HepG2 (cell line): ENCODE data around the gene RPS19BP1. TPM values are rescaled to one million over a fixed set of nuclear protein-coding genes. Genes with fewer than 3 reads are reported as not detected.

Experiments used
- ATAC-seq: fragments of 200-7000 bp; cut with Tn5 transposase; 3 replicates; pipeline ENCODE4 v1.9.1; 2020; ENCODE audit warnings: mild to moderate bottlenecking, moderate library complexity
- BruUV-seq: library from RNA; stranded (reverse); fragments of 400-500 nt; replicated peaks from 2 replicates; lab custom pipeline; 2021; lab: Mats Ljungman, UMichigan
- CTCF ChIA-PET: fragments of 300-600 bp; formaldehyde crosslinking; extraction: SDS; loops from one replicate; lab custom pipeline; 2021; ENCODE audit warnings: low total read pairs, inconsistent platforms, low intra/inter-chr PET ratio; lab: Yijun Ruan, JAX
- POLR2A ChIA-PET: fragments of 350-600 bp; sonication (Branson Sonifier 250); formaldehyde crosslinking; loops from one replicate; lab custom pipeline; 2020; ENCODE audit warnings: antibody characterized with exemption, inconsistent platforms; lab: Yijun Ruan, JAX
- DNase-seq: peaks from one replicate; pipeline ENCODE4 v3.0.0-alpha.2; 2015; ENCODE audit warnings: low spot score
- FAIRE-seq: peaks from 3 replicates; lab custom pipeline; 2011; peaks lifted over from hg19 to GRCh38; lab: Jason Lieb, UNC
- H2AFZ ChIP-seq: one replicate; pipeline ENCODE4 v1.6.1; 2011; ENCODE audit warnings: low read length, inconsistent platforms
- H3K27ac ChIP-seq: fragments of 300-600 bp; 3 replicates; pipeline ENCODE4 v1.8.0; 2011; ENCODE audit warnings: mixed run types, mild to moderate bottlenecking, mixed read lengths, low read length, inconsistent platforms; ENCODE audit not compliant: insufficient read depth; ENCODE audit errors: extremely low read length
- H3K27me3 ChIP-seq, 2 experiments: fragments of 200-600 bp in 1 of 2; 2 replicates in 1 of 2; 3 replicates in 1 of 2; pipeline versions ENCODE4 v1.6.0 to v1.8.0; 2011; ENCODE audit warnings: low read length in 2 of 2, mild to moderate bottlenecking in 2 of 2, moderate library complexity in 2 of 2, inconsistent platforms in 1 of 2; ENCODE audit not compliant: insufficient read depth in 2 of 2, control insufficient read depth in 1 of 2
- H3K36me3 ChIP-seq, 2 experiments: fragments of 200-600 bp in 1 of 2; replicated peaks in 1 of 2; 2 replicates in 1 of 2; 3 replicates in 1 of 2; pipeline versions ENCODE4 v1.5.1 to v1.8.0; 2011; ENCODE audit warnings: low read length in 2 of 2, inconsistent platforms in 1 of 2; ENCODE audit not compliant: insufficient read depth in 2 of 2, control insufficient read depth in 1 of 2
- H3K4me1 ChIP-seq: 2 replicates; pipeline ENCODE4 v1.5.1; 2012; ENCODE audit warnings: low read length, inconsistent platforms; ENCODE audit not compliant: insufficient read depth
- H3K4me2 ChIP-seq: 2 replicates; pipeline ENCODE4 v1.6.0; 2011; ENCODE audit warnings: low read depth, low read length, inconsistent platforms
- H3K4me3 ChIP-seq, 3 experiments: fragments of 200-600 bp in 1 of 3; sonication (generic), shearing (Covaris generic) in 1 of 3; replicated peaks in 1 of 3; 2 replicates each; pipeline ENCODE4 v1.5.1; 2011 to 2016; ENCODE audit warnings: low read length in 3 of 3, inconsistent platforms in 2 of 3, low read depth in 2 of 3, mild to moderate bottlenecking in 2 of 3, control low read depth in 1 of 3, mixed read lengths in 1 of 3; ENCODE audit not compliant: insufficient read depth in 1 of 3
- H3K79me2 ChIP-seq: one replicate; pipeline ENCODE4 v1.6.1; 2011; ENCODE audit warnings: low read length, inconsistent platforms; ENCODE audit not compliant: insufficient read depth
- H3K9ac ChIP-seq: 2 replicates; pipeline ENCODE4 v1.6.0; 2011; ENCODE audit warnings: mild to moderate bottlenecking, low read depth, low read length, inconsistent platforms; ENCODE audit not compliant: insufficient read depth
- H3K9me3 ChIP-seq: 2 replicates; pipeline ENCODE4 v1.5.1; 2012; ENCODE audit warnings: mild to moderate bottlenecking, low read length
- H4K20me1 ChIP-seq: 2 replicates; pipeline ENCODE4 v1.6.0; 2011; ENCODE audit warnings: inconsistent platforms, mild to moderate bottlenecking, low read length, moderate library complexity; ENCODE audit not compliant: insufficient read depth
- ARNT ChIP-seq: fragments of 450-650 bp; IDR thresholded peaks from 2 replicates; pipeline ENCODE4 v1.6.1; 2017
- ATM ChIP-seq: fragments of 450-650 bp; IDR thresholded peaks from 2 replicates; pipeline ENCODE4 v1.7.1; 2017; ENCODE audit warnings: mild to moderate bottlenecking, borderline replicate concordance
- MNT ChIP-seq: fragments of 450-650 bp; IDR thresholded peaks from 2 replicates; pipeline ENCODE4 v1.6.1; 2016
- NCOA1 ChIP-seq: sonication (generic); formaldehyde crosslinking; IDR thresholded peaks from 2 replicates; pipeline ENCODE4 v1.9.0; 2021; ENCODE audit warnings: missing genetic modification reagents
- PHF8 ChIP-seq: sonication (generic); formaldehyde crosslinking; IDR thresholded peaks from 2 replicates; pipeline ENCODE4 v1.5.0; 2020; ENCODE audit warnings: missing genetic modification reagents
- RORA ChIP-seq: sonication (generic); formaldehyde crosslinking; IDR thresholded peaks from 2 replicates; pipeline ENCODE4 v1.5.0; 2020; ENCODE audit warnings: mild to moderate bottlenecking, missing genetic modification reagents, moderate library complexity
- ZBTB40 ChIP-seq, 2 experiments: fragments of 450-650 bp in 1 of 2; sonication (generic) in 1 of 2; formaldehyde crosslinking in 1 of 2; IDR thresholded peaks; 2 replicates each; pipeline versions ENCODE4 v1.6.1 to v1.8.0; 2016 to 2022; ENCODE audit warnings: antibody characterized with exemption in 1 of 2, mild to moderate bottlenecking in 1 of 2, missing genetic modification reagents in 1 of 2
- ZFAT ChIP-seq: sonication (generic); formaldehyde crosslinking; conservative IDR thresholded peaks from 2 replicates; pipeline ENCODE4 v1.8.1; 2023; ENCODE audit warnings: missing genetic modification reagents, inconsistent platforms
- ZNF546 ChIP-seq: sonication (generic); formaldehyde crosslinking; conservative IDR thresholded peaks from 2 replicates; pipeline ENCODE4 v1.8.1; 2023; ENCODE audit warnings: mild to moderate bottlenecking, missing genetic modification reagents
- ZNF652 ChIP-seq: IDR thresholded peaks from 2 replicates; pipeline ENCODE4 v1.6.1; 2016; ENCODE audit warnings: low read depth, borderline replicate concordance
- ZNF691 ChIP-seq: sonication (generic); formaldehyde crosslinking; IDR thresholded peaks from 2 replicates; pipeline ENCODE4 v1.4.0; 2020; ENCODE audit warnings: missing genetic modification reagents, low read depth, mild to moderate bottlenecking, borderline replicate concordance
- ZNF792 ChIP-seq: IDR thresholded peaks from 2 replicates; pipeline ENCODE4 v1.6.1; 2016
- WGBS: methylation state at CpG from one replicate; pipeline ENCODE4 v1.1.6; 2017; ENCODE audit warnings: low lambda C conversion rate; 5-methylcytosine and 5-hydroxymethylcytosine counted together
- in situ Hi-C: cut with HindIII; loops from 2 replicates; pipeline ENCODE4 v1.10.0; 2017; ENCODE audit warnings: low pct_unique_long_range_greater_than_20kb; ENCODE audit not compliant: extremely low pct_ligation_motif_present
- intact Hi-C: fragments of 100-400 bp; cut with micrococcal nuclease; formaldehyde crosslinking; loops from one replicate; pipeline ENCODE4 v1.10.0; 2022; ENCODE audit not compliant: unreplicated experiment
- polyA plus RNA-seq, 8 experiments: library from polyadenylated mRNA; depleted of rRNA in 3 of 8; stranded (reverse) in 7 of 8; unstranded in 1 of 8; fragments of >200 nt; fragmentation: Illumina TruSeq in 4 of 8; extraction: Trizol in 4 of 8; gene quantifications; 2 replicates each; pipeline versions ENCODE4 v1.2.1 to v1.2.3, GENCODE V29; 2011 to 2016; ENCODE audit warnings: low read depth in 4 of 8, missing spikeins in 1 of 8, mixed read lengths in 1 of 8; ENCODE audit not compliant: insufficient read depth in 1 of 8
- total RNA-seq, 5 experiments: library from RNA; depleted of rRNA; stranded (reverse); fragments of >200 nt; fragmentation: Illumina TruSeq; extraction: Trizol; gene quantifications; 2 replicates each; pipeline ENCODE4 v1.2.3, GENCODE V29; 2016; ENCODE audit warnings: low read depth in 1 of 5

Gene RPS19BP1
- total and polyA plus RNA-seq, 2 of the 13 experiments (the other 11 are each of a cell fraction or from before 2014, with no cell fraction given) = 44.3 to 81.3 TPM

- intact Hi-C loops = no loop called here
- CTCF ChIA-PET = no interaction called here
- in situ Hi-C loops = no loop called here
- TF ChIP-seq ZFAT (CRISPR knock-in tag) (no peak), ZNF792 (CRISPR knock-in tag) (no peak), ZBTB40 (IDR thresholded peaks at IDR 0.05) (0 out of 2 replicates have a peak, but pooled peaks have one; percentile 9), ZBTB40 (CRISPR knock-in tag; IDR thresholded peaks at IDR 0.05) (no peak), ATM (0 out of 2 replicates have a peak, but pooled peaks have one; percentile 20), ZNF652 (CRISPR knock-in tag) (no peak), NCOA1 (no peak), PHF8 (CRISPR knock-in tag) (no peak), ZNF691 (no peak), RORA (CRISPR knock-in tag) (no peak), ARNT (no peak), MNT (peak; percentile 98), ZNF546 (CRISPR knock-in tag) (no peak)
These were observed 31.3 kb upstream of the RPS19BP1 start for GRCh38 chr22:39563571-39564428.

More at GRCh38 chr22:39563571-39564428, 31.3 kb upstream of the RPS19BP1 start:
- H3K4me1 ChIP-seq = no peaks in the 10 kb centered on the region
- 39% methylated on average over 7 of the region's 7 CpGs for WGBS
- no peaks in the 10 kb centered on the region for H3K36me3 ChIP-seq
- POLR2A ChIA-PET = no interaction called here
- no peak for DNase-seq
- H3K9ac ChIP-seq = no peak overlapping the region
- no TSS peak for BruUV-seq
- no peak overlapping the region for H3K27ac ChIP-seq
- no peak overlapping the region for H3K4me2 ChIP-seq
- no peak overlapping the region for H3K4me3 ChIP-seq
- no peaks in the 10 kb centered on the region for H4K20me1 ChIP-seq
- ATAC-seq = no peak
- no peak overlapping the region for H2AFZ ChIP-seq
- no peaks in the 10 kb centered on the region for H3K79me2 ChIP-seq
- FAIRE-seq = no peak
- H3K27me3 ChIP-seq = peaks cover 2 to 11% of the 10 kb centered on the region in 2 experiments; a peak in 4 of 5 replicates
- no peaks in the 10 kb centered on the region for H3K9me3 ChIP-seq
